ENCODE measurements around the gene BBOX1. TPM values are rescaled to one million over a fixed set of nuclear protein-coding genes. Genes with fewer than 3 reads are reported as not detected.

BBOX1 gene
- total RNA-seq, 1 donor from 2014 or later, result 0.90 TPM

DNA sequence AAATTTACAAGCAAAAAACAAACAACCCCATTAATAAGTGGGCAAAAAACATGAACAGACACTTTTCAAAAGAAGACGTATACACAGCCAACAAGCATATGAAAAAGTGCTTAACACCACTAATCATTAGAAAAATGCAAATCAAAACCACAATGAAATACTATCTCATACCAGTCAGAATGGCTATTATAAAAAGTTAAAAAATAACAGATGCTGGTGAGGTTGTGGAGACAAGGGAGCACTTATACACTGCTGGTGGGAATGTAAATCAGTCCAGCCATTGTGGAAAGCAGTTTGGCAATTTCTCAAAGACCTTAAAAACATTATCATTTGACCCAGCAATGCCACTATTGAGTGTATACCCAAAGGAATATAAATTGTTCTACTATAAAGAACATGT lies 72.3 kb downstream of the BBOX1 start:
- no peak overlapping the region for H3K4me3 Mint-ChIP-seq (ENCODE audit: unreplicated experiment)
- H3K27ac Mint-ChIP-seq (ENCODE audit: unreplicated experiment), result no peak overlapping the region
- TF ChIP-seq, protein P1, sequence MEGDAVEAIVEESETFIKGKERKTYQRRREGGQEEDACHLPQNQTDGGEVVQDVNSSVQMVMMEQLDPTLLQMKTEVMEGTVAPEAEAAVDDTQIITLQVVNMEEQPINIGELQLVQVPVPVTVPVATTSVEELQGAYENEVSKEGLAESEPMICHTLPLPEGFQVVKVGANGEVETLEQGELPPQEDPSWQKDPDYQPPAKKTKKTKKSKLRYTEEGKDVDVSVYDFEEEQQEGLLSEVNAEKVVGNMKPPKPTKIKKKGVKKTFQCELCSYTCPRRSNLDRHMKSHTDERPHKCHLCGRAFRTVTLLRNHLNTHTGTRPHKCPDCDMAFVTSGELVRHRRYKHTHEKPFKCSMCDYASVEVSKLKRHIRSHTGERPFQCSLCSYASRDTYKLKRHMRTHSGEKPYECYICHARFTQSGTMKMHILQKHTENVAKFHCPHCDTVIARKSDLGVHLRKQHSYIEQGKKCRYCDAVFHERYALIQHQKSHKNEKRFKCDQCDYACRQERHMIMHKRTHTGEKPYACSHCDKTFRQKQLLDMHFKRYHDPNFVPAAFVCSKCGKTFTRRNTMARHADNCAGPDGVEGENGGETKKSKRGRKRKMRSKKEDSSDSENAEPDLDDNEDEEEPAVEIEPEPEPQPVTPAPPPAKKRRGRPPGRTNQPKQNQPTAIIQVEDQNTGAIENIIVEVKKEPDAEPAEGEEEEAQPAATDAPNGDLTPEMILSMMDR (IDR thresholded peaks at IDR 0.05), result no peak
- DNase-seq (ENCODE audit: low spot score), result no peak
- H3K4me1 Mint-ChIP-seq (ENCODE audit: low read depth), result peaks cover 54% of the 10 kb centered on the region
- peaks cover 7% of the 10 kb centered on the region for H3K9me3 Mint-ChIP-seq (ENCODE audit: low read depth)
- H3K27me3 Mint-ChIP-seq (ENCODE audit: low read depth), result no peaks in the 10 kb centered on the region
- H3K36me3 Mint-ChIP-seq (ENCODE audit: low read depth), result peaks cover 2% of the 10 kb centered on the region

DNA sequence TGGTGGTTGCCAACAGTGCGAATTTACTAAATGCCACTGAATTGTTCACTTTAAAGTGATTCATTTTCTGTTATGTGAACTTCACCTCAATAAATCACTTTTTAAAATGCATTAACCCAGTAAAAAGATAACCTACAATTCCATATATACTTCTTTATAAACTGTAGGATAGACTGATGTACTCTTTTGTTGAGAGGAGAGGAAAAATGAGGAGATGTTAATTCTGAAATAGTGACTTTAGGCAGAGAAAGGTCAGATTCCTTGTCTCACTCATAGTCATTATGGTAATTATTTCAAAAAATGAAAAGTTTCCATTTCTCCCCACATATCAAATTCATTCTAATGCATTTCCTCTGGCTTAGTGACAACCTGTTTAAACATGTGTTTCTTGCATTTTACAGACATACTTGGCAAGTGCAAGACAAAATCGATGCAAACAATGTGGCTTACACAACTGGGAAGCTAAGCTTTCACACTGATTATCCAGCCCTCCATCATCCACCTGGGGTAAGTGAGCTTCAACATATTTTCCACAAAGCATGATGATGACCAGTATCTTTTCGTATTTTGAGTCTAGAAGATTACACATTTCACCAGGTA lies 74.5 kb downstream of the BBOX1 start:
- TF ChIP-seq, protein P1 (IDR thresholded peaks at IDR 0.05), result no peak
- H3K27me3 Mint-ChIP-seq (ENCODE audit: low read depth), result no peaks in the 10 kb centered on the region
- DNase-seq (ENCODE audit: low spot score), result no peak
- H3K36me3 Mint-ChIP-seq (ENCODE audit: low read depth), result no peaks in the 10 kb centered on the region
- peaks cover 73% of the 10 kb centered on the region for H3K4me1 Mint-ChIP-seq (ENCODE audit: low read depth)
- H3K4me3 Mint-ChIP-seq (ENCODE audit: unreplicated experiment), result no peak overlapping the region
- peak overlapping the region; percentile 9 for H3K27ac Mint-ChIP-seq (ENCODE audit: unreplicated experiment)
- peaks cover 7% of the 10 kb centered on the region for H3K9me3 Mint-ChIP-seq (ENCODE audit: low read depth)

GRCh38 chr11:27116684-27117083 lies 76.1 kb downstream of the BBOX1 start:
- no peak for DNase-seq (ENCODE audit: low spot score)
- Mint-ChIP-seq H3K36me3 (ENCODE audit: low read depth) (no peaks in the 10 kb centered on the region), H3K9me3 (ENCODE audit: low read depth) (peaks cover 9% of the 10 kb centered on the region), H3K4me1 (ENCODE audit: low read depth) (peaks cover 73% of the 10 kb centered on the region), H3K4me3 (ENCODE audit: unreplicated experiment) (no peak overlapping the region), H3K27ac (ENCODE audit: unreplicated experiment) (no peak overlapping the region), H3K27me3 (ENCODE audit: low read depth) (no peaks in the 10 kb centered on the region)
- TF ChIP-seq, protein P1 (IDR thresholded peaks at IDR 0.05), result no peak

GRCh38 chr11:27118371-27118770 lies 77.8 kb downstream of the BBOX1 start:
- no peak for DNase-seq (ENCODE audit: low spot score)
- Mint-ChIP-seq H3K4me1 (ENCODE audit: low read depth) (peaks cover 74% of the 10 kb centered on the region), H3K9me3 (ENCODE audit: low read depth) (peaks cover 2% of the 10 kb centered on the region), H3K4me3 (ENCODE audit: unreplicated experiment) (no peak overlapping the region), H3K27me3 (ENCODE audit: low read depth) (no peaks in the 10 kb centered on the region), H3K27ac (ENCODE audit: unreplicated experiment) (peak overlapping the region; percentile 63), H3K36me3 (ENCODE audit: low read depth) (no peaks in the 10 kb centered on the region)
- TF ChIP-seq, protein P1 (IDR thresholded peaks at IDR 0.05), result no peak

DNA sequence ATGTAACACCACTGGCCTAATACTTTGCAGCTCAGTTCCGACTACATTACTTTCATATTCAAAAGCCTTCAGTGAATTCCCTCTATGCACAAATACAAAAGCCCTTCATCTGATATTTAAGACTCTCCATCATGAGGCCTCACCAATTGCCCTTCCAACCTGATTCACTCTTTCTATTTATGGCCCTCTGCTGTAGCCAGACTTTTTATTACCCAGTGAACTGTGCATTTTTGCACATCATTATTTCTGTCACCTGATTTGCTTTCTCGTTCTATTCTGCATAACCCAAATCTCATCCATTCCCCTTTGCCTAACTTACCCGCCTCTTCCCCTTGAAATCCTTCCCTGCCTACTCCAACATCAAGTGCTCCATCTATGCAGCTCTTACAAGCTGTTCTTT lies 78.3 kb downstream of the BBOX1 start:
- TF ChIP-seq, protein P1 (IDR thresholded peaks at IDR 0.05), result no peak
- Mint-ChIP-seq H3K27ac (ENCODE audit: unreplicated experiment) (peak overlapping the region; percentile 84), H3K4me1 (ENCODE audit: low read depth) (peaks cover 75% of the 10 kb centered on the region), H3K4me3 (ENCODE audit: unreplicated experiment) (no peak overlapping the region), H3K27me3 (ENCODE audit: low read depth) (no peaks in the 10 kb centered on the region), H3K9me3 (ENCODE audit: low read depth) (peaks cover 2% of the 10 kb centered on the region), H3K36me3 (ENCODE audit: low read depth) (no peaks in the 10 kb centered on the region)
- no peak for DNase-seq (ENCODE audit: low spot score)

Measured in chondrocyte (in vitro differentiated cells).